ENCODE results near the gene RPS25. TPM values are rescaled to one million over a fixed set of nuclear protein-coding genes. Genes with fewer than 3 reads are reported as not detected.
A peak's percentile ranks its signal among the peaks of the same experiment; 100 is the strongest.

RPS25 gene
- total RNA-seq, 1 experiment from 2014 or later, result 1,450 TPM

DNA sequence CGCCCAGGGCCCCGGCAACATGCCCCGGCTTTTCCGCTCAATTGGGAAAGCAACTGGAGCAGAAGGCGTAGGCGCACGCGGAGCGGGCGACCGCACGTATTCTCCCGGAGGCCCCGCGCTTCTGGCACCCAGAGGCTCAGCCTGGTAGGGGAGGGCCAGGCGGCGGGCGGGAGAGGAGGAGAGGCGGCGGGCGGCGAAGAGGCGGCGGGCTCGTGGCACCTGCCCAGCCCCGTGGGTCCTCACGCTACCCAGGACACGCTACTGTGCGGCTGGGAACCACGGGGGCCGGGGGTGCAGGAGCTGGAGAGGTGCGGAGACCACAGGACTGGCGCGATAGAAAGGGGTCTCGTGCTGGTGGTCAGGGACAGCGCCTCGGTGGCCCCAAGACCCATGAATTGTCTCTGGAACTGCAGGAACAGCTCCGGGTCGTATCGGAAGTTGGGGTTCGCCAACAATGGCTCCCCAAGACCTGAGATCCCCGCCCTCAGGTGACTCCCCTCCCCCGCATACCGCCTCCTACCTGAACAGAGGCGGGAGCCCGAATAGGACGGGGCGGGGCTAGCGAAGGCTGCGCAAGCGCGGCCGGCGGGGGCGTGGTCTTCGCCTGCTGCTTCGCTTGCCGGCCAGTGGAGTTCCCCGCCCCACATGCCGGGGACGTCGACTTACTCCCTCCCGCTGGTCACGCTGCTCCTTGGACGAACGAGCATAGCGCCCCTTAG is 12.3 kb upstream of the RPS25 start, which contains the start of gene SLC37A4:
Gene SLC37A4 (minus strand): TSS at position 549 of the 719 bp plus-strand sequence.
- H3K27me3 ChIP-seq (ENCODE audit: insufficient read depth, low read length), result no peaks in the 10 kb centered on the region
- no peak within 1 kb of the TSS for H2BK120ac ChIP-seq (ENCODE audit: low read depth, low read length, poor library complexity, severe bottlenecking)
- H3K4me3 Mint-ChIP-seq, result peak within 1 kb of the TSS; percentile 79 to 83
- peak within 1 kb of the TSS; percentile 80 for H3K9ac ChIP-seq (ENCODE audit: extremely low read depth, insufficient read length, low read length)
- peak within 1 kb of the TSS; percentile 47 for H3K4me2 ChIP-seq (ENCODE audit: insufficient read depth, insufficient read length, low read length)
- peak within 1 kb of the TSS; percentile 86 for H3K18ac ChIP-seq (ENCODE audit: insufficient read length, low read depth, low read length)
- WGBS (ENCODE audit: extremely low coverage, insufficient read length, low lambda C conversion rate), result no CpG with 5 or more reads among the region's 67 CpGs
- H3K27ac ChIP-seq (ENCODE audit: insufficient read length, low read depth, low read length), result no peak within 1 kb of the TSS
- peaks cover 3% of the 10 kb centered on the region for H3K79me1 ChIP-seq (ENCODE audit: insufficient read depth, low read depth, low read length, poor library complexity, severe bottlenecking)
- H3K27me3 Mint-ChIP-seq (ENCODE audit: low read depth), result no peaks in the 10 kb centered on the region; the same call in 1 of the 2 replicates
- no peak within 1 kb of the TSS for H2BK20ac ChIP-seq (ENCODE audit: low read depth, low read length, poor library complexity, severe bottlenecking)
- H3K9me3 ChIP-seq (ENCODE audit: control insufficient read depth, low read depth, low read length), result no peaks in the 10 kb centered on the region
- H3K36me3 Mint-ChIP-seq (ENCODE audit: insufficient read depth in 1 of 3, low read depth in 3 of 3), result peaks cover 17 to 34% (median 32%) of the 10 kb centered on the region in 3 experiments
- no peak within 1 kb of the TSS for H3K4ac ChIP-seq (ENCODE audit: low read depth, low read length)
- no peak within 1 kb of the TSS for H3K23ac ChIP-seq (ENCODE audit: insufficient read length, low read depth, low read length)
- no peak within 1 kb of the TSS for H3K56ac ChIP-seq (ENCODE audit: insufficient read length, low read depth, low read length)
- no peak within 1 kb of the TSS for H2BK15ac ChIP-seq (ENCODE audit: low read depth, low read length)
- H3K14ac ChIP-seq (ENCODE audit: insufficient read depth, low read length), result peak within 1 kb of the TSS; percentile 92
- H2AFZ ChIP-seq (ENCODE audit: low read length), result no peak within 1 kb of the TSS
- peak; percentile 99 for DNase-seq
- H3K4me1 Mint-ChIP-seq, result peaks cover 18 to 20% of the 10 kb centered on the region in 2 experiments
- peak within 1 kb of the TSS; percentile 30 to 96 (median 52); a peak in 5 of 7 replicates for H3K27ac Mint-ChIP-seq
- H3K9me3 Mint-ChIP-seq, result no peaks in the 10 kb centered on the region
- TF ChIP-seq, protein P1, sequence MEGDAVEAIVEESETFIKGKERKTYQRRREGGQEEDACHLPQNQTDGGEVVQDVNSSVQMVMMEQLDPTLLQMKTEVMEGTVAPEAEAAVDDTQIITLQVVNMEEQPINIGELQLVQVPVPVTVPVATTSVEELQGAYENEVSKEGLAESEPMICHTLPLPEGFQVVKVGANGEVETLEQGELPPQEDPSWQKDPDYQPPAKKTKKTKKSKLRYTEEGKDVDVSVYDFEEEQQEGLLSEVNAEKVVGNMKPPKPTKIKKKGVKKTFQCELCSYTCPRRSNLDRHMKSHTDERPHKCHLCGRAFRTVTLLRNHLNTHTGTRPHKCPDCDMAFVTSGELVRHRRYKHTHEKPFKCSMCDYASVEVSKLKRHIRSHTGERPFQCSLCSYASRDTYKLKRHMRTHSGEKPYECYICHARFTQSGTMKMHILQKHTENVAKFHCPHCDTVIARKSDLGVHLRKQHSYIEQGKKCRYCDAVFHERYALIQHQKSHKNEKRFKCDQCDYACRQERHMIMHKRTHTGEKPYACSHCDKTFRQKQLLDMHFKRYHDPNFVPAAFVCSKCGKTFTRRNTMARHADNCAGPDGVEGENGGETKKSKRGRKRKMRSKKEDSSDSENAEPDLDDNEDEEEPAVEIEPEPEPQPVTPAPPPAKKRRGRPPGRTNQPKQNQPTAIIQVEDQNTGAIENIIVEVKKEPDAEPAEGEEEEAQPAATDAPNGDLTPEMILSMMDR (conservative IDR thresholded peaks at IDR 0.05), result no peak; the same call in 1 of the 3 replicates
- no peak within 1 kb of the TSS for H4K5ac ChIP-seq (ENCODE audit: insufficient read length, low read depth, low read length)
- no peaks in the 10 kb centered on the region for H4K20me1 ChIP-seq (ENCODE audit: control insufficient read depth, insufficient read depth, insufficient read length)
- no peak within 1 kb of the TSS for H4K8ac ChIP-seq (replicated peaks; ENCODE audit: insufficient read length, low read depth, low read length)
- no peak within 1 kb of the TSS for H4K91ac ChIP-seq (ENCODE audit: insufficient read length, low read depth, low read length)
- no peak within 1 kb of the TSS for H3T11ph ChIP-seq (ENCODE audit: low read length)
- H3K4me1 ChIP-seq (ENCODE audit: insufficient read depth, low read length), result peaks cover 8% of the 10 kb centered on the region; the same call in 1 of the 2 replicates
- H2BK12ac ChIP-seq (ENCODE audit: insufficient read length, low read depth, low read length), result no peak within 1 kb of the TSS
- H3K79me2 ChIP-seq (ENCODE audit: insufficient read depth, low read length), result no peaks in the 10 kb centered on the region
- H3K23me2 ChIP-seq (ENCODE audit: insufficient read length, low read depth, low read length, poor library complexity, severe bottlenecking), result peaks cover 14% of the 10 kb centered on the region
- no peak within 1 kb of the TSS for H2BK5ac ChIP-seq (ENCODE audit: insufficient read length, low read length)
- H2AK5ac ChIP-seq (ENCODE audit: insufficient read length, low read length), result no peak within 1 kb of the TSS
